Memory B cell (primary cell): ENCODE results near the gene HTT.

Experiments used
- ATAC-seq: fragments of 150-1000 bp; cut with Tn5 transposase; 2 replicates; pipeline ENCODE4 v1.10.0; 2021; ENCODE audit warnings: low read depth, mild to moderate bottlenecking, moderate library complexity
- DNase-seq, 2 donors: peaks; one replicate each; pipeline ENCODE4 v3.0.0; 2022; ENCODE audit warnings: low spot score in 2 of 2
- H3K27ac Mint-ChIP-seq: one replicate; pipeline ENCODE4 v1.8.0; 2022; ENCODE audit warnings: mild to moderate bottlenecking, moderate library complexity, mixed read lengths
- H3K27me3 Mint-ChIP-seq: one replicate; pipeline ENCODE4 v1.8.0; 2022; ENCODE audit warnings: mixed read lengths
- H3K36me3 Mint-ChIP-seq: one replicate; pipeline ENCODE4 v1.8.0; 2022; ENCODE audit warnings: mild to moderate bottlenecking, mixed read lengths
- H3K4me1 Mint-ChIP-seq: one replicate; pipeline ENCODE4 v1.8.0; 2022; ENCODE audit warnings: mixed read lengths
- H3K4me3 Mint-ChIP-seq: one replicate; pipeline ENCODE4 v1.8.0; 2022; ENCODE audit warnings: mild to moderate bottlenecking, moderate library complexity, mixed read lengths
- H3K9me3 Mint-ChIP-seq: one replicate; pipeline ENCODE4 v1.8.0; 2022; ENCODE audit warnings: mixed read lengths

The HTT gene

DNA sequence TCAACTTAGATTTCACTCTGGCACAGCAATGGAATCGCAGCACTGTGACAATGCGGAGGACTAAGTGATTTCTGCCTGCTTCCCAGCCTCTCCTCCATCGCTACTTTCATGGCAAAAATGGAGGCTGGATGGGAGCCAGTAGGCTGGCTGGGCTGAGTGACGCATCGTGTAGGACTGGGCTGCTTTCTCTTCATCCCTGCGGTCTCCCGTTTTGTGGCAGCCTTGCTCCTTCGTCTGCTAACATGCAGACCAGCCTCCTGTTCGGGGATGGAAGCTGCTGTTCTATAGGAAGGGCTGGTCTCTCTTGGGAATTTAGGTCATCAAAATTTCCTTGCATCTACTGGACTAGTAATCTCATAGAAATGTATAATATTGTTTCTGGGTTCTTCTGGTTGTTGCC lies 202.5 kb downstream of the HTT start:
- Mint-ChIP-seq H3K4me3 (no peak overlapping the region), H3K27me3 (peaks cover 1% of the 10 kb centered on the region), H3K36me3 (peaks cover 6% of the 10 kb centered on the region), H3K9me3 (peaks cover 9% of the 10 kb centered on the region), H3K27ac (no peak overlapping the region), H3K4me1 (peaks cover 6% of the 10 kb centered on the region)
- ATAC-seq = no peak
- DNase-seq = no peak

DNA sequence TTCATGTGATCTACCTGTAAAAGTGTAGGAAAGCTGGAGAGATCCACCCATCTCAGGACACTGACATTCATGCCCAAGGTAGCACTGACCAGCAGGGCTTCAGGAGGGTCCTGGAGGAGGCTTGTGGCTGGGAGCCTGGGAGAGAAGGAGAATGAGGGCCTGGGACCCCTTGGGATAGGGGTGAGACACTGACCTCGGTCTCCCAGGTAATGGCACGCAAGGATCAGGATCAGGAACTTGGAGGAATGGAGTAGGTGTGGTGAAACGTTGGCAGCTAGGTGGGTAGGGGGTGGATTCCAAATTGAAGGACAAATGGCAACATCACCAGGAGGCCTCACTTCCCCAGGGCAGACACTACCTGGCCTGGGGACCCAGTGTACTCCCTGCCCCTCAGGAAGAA lies 206.0 kb downstream of the HTT start:
- Mint-ChIP-seq H3K27ac (no peak overlapping the region), H3K36me3 (peaks cover 6% of the 10 kb centered on the region), H3K4me3 (no peak overlapping the region), H3K4me1 (no peaks in the 10 kb centered on the region), H3K27me3 (peaks cover 4% of the 10 kb centered on the region), H3K9me3 (peaks cover 6% of the 10 kb centered on the region)
- ATAC-seq = no peak
- DNase-seq = no peak

- H3K9me3 Mint-ChIP-seq = peaks cover 6% of the 10 kb centered on the region
- H3K27ac Mint-ChIP-seq = no peak overlapping the region
- DNase-seq (no peak), ATAC-seq (no peak)
- H3K36me3 Mint-ChIP-seq = peaks cover 6% of the 10 kb centered on the region
- H3K27me3 Mint-ChIP-seq = peaks cover 4% of the 10 kb centered on the region
- H3K4me1 Mint-ChIP-seq = peaks cover 6% of the 10 kb centered on the region
- no peak overlapping the region for H3K4me3 Mint-ChIP-seq
These were observed 209.0 kb downstream of the HTT start for GRCh38 chr4:3283483-3283882.

GRCh38 chr4:3283916-3284315 lies 209.4 kb downstream of the HTT start:
- Mint-ChIP-seq H3K27ac (no peak overlapping the region), H3K9me3 (peaks cover 5% of the 10 kb centered on the region), H3K4me1 (peaks cover 7% of the 10 kb centered on the region), H3K27me3 (peaks cover 4% of the 10 kb centered on the region), H3K4me3 (no peak overlapping the region), H3K36me3 (peaks cover 6% of the 10 kb centered on the region)
- no peak for DNase-seq
- ATAC-seq = no peak

DNA sequence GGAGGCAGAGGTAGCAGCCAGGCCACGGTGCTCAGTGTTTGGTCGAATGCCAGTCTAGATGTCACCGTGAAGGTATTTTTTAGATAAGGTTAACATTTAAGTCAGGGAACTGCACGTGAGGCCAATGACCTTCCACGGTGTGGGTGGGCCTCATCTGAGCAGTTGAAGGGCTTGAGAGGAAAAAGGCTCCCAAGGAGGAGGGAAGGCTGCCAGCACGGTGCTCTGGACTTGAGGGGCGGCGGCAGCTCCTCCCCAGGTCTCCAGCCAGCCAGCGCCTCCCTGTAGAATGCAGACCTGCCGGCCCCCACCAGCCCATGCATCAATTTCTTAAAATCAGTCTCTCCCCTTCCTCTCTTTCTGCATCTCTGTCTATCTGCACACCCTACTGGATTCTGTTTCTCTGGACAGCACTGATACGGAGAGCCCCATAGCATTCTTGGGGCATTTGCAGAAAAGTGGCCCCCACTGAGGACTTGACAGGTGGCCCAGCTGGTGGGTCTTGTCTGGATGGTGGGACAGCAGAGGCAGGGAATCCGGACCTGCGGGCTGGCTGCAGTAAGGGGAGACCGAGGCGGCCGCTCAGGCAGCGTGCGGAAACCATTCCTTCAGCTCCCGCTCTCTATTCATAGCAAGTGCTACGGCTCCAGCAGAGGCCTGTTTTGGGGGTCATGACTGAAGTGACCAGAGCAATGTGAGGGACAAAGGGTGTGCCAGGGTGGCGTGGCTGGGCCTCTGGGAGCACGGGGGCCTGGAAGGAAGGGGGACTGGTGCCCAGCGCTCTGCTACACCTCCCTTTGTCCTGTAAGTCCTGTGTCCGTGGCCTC lies 210.5 kb downstream of the HTT start:
- Mint-ChIP-seq H3K4me3 (no peak overlapping the region), H3K4me1 (peaks cover 9% of the 10 kb centered on the region), H3K27me3 (peaks cover 4% of the 10 kb centered on the region), H3K36me3 (peaks cover 6% of the 10 kb centered on the region), H3K27ac (no peak overlapping the region), H3K9me3 (peaks cover 4% of the 10 kb centered on the region)
- no peak for ATAC-seq
- DNase-seq = no peak

DNA sequence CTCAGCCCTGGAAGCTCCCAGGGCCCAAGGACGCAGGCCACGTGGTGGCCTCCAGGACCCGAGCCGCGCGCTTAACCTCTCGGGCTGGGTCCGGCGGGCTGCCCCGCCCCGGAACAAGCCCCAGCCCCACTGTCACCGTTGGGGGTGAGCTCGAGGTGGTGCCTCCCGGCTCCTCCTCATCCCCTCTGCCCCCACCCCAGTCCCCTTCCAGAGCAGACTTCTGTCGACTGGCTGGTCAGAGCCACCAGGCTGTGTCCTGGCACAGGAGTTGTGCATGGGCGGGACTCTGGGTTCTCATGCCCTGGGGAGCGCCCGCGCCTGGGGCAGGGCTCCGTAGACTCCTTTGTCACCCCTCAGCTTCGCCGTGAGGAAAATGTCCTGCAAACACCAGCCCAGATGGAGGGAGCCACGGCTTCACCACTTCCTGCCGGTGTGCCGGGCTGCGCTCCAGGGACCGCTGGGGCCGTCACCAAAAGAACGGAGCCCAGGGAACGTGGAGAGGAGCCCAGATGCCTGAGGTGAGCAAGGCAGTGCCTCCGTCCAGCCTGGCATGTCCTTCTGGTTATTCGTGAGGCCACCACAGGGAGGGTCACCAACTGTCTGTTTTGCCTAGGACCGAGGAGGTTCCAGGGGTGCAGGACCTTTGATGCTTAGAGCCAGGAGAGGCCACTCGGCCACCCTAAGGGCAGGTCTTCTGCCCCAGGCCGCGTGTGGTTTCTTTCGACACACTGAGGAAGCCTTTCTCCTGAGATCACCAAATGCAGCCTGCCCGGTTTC lies 211.3 kb downstream of the HTT start:
- H3K27ac Mint-ChIP-seq = no peak overlapping the region
- DNase-seq (peak in 1 of 2 donors; percentile 63), ATAC-seq (peak; percentile 22)
- H3K4me3 Mint-ChIP-seq = peak overlapping the region; percentile 56
- H3K4me1 Mint-ChIP-seq = peaks cover 9% of the 10 kb centered on the region
- peaks cover 6% of the 10 kb centered on the region for H3K27me3 Mint-ChIP-seq
- H3K36me3 Mint-ChIP-seq = peaks cover 6% of the 10 kb centered on the region
- H3K9me3 Mint-ChIP-seq = peaks cover 4% of the 10 kb centered on the region

GRCh38 chr4:3286335-3287175 lies 212.1 kb downstream of the HTT start:
- Mint-ChIP-seq H3K4me3 (peak overlapping the region; percentile 56), H3K4me1 (peaks cover 10% of the 10 kb centered on the region), H3K27ac (no peak overlapping the region), H3K27me3 (peaks cover 7% of the 10 kb centered on the region), H3K36me3 (peaks cover 4% of the 10 kb centered on the region), H3K9me3 (peaks cover 4% of the 10 kb centered on the region)
- ATAC-seq = peak; percentile 99
- DNase-seq = peak in 1 of 2 donors; percentile 73

DNA sequence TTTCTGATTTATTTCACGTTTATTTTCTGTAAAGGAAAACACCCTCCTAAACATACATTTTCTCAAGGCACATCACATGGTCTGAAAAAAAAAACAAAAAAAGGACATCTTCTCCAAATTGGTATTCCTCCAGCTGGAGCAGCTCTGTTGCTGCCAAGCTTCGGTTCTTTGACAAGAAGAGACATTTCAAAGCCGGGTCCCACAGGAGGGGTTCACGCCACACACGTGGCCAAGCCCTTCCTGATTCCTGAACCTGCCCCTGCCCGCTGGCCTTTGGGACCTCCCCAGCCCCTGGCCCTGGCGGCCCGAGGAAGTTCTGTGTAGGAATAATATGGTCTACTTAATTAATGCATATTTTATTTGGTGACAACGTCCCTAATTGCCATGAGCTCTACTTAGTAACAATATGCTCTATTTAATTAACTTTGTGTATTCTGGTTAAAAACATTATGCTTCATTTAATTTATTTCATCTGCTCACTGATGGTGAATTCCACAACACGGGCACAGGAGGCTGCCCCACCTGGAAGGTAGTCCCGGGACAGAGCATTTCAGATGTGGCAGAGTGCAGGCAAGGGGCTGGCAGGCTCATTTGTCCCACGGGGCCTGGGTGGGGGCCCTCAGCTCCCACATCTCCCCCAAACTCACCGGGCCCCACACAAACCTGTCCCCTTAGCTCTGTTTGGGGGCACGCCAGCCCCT lies 212.9 kb downstream of the HTT start:
- ATAC-seq (no peak), DNase-seq (no peak)
- Mint-ChIP-seq H3K4me1 (peaks cover 15% of the 10 kb centered on the region), H3K9me3 (no peaks in the 10 kb centered on the region), H3K27ac (no peak overlapping the region), H3K27me3 (peaks cover 10% of the 10 kb centered on the region), H3K36me3 (peaks cover 2% of the 10 kb centered on the region), H3K4me3 (no peak overlapping the region)

- Mint-ChIP-seq H3K4me1 (peaks cover 15% of the 10 kb centered on the region), H3K27me3 (peaks cover 10% of the 10 kb centered on the region), H3K36me3 (peaks cover 2% of the 10 kb centered on the region), H3K27ac (no peak overlapping the region), H3K4me3 (no peak overlapping the region), H3K9me3 (no peaks in the 10 kb centered on the region)
- ATAC-seq (no peak), DNase-seq (no peak)
These were observed 213.6 kb downstream of the HTT start for GRCh38 chr4:3287972-3288570.

- no peak overlapping the region for H3K4me3 Mint-ChIP-seq
- DNase-seq = no peak
- H3K27me3 Mint-ChIP-seq = peaks cover 7% of the 10 kb centered on the region
- H3K4me1 Mint-ChIP-seq = peaks cover 18% of the 10 kb centered on the region
- H3K27ac Mint-ChIP-seq = no peak overlapping the region
- H3K9me3 Mint-ChIP-seq = no peaks in the 10 kb centered on the region
- ATAC-seq = no peak
- peaks cover 2% of the 10 kb centered on the region for H3K36me3 Mint-ChIP-seq
These were observed 214.2 kb downstream of the HTT start for GRCh38 chr4:3288571-3289094.

- H3K36me3 Mint-ChIP-seq = peaks cover 2% of the 10 kb centered on the region
- H3K9me3 Mint-ChIP-seq = no peaks in the 10 kb centered on the region
- no peak overlapping the region for H3K4me3 Mint-ChIP-seq
- DNase-seq (no peak), ATAC-seq (no peak)
- no peak overlapping the region for H3K27ac Mint-ChIP-seq
- H3K27me3 Mint-ChIP-seq = peaks cover 7% of the 10 kb centered on the region
- peaks cover 20% of the 10 kb centered on the region for H3K4me1 Mint-ChIP-seq
These were observed 216.0 kb downstream of the HTT start for GRCh38 chr4:3290476-3290875.

DNA sequence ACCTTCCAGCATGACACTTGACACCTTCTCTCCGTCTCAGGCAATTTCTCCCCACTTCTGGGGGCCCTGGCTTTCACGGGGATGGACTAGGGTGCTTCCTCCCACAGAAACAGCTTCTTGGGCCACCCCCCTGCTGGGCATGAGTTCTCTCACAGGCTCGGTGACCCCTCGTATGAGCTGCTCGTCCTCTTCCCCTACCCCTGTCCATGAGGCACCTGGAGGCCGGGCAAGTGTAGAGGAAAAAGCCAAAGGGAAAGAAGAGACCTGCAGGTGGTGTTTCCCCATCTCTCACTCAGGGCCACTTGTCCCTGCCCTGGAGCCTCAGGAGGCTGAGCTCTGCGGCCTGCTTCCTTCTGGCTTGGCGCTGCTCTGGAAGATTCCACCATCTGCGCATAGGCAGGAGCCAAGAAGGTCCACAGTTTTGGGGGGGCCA lies 216.4 kb downstream of the HTT start:
- peaks cover 7% of the 10 kb centered on the region for H3K27me3 Mint-ChIP-seq
- H3K4me1 Mint-ChIP-seq = peaks cover 20% of the 10 kb centered on the region
- no peak overlapping the region for H3K27ac Mint-ChIP-seq
- peaks cover 2% of the 10 kb centered on the region for H3K36me3 Mint-ChIP-seq
- H3K9me3 Mint-ChIP-seq = no peaks in the 10 kb centered on the region
- no peak for ATAC-seq
- H3K4me3 Mint-ChIP-seq = no peak overlapping the region
- no peak for DNase-seq

- Mint-ChIP-seq H3K4me3 (peak overlapping the region; percentile 98), H3K4me1 (peaks cover 15% of the 10 kb centered on the region), H3K27me3 (peaks cover 7% of the 10 kb centered on the region), H3K36me3 (peaks cover 2% of the 10 kb centered on the region), H3K27ac (peak overlapping the region; percentile 90), H3K9me3 (no peaks in the 10 kb centered on the region)
- DNase-seq (no peak), ATAC-seq (no peak)
These were observed 217.0 kb downstream of the HTT start for GRCh38 chr4:3291411-3291968.
